H9 (cell line): ENCODE measurements around the gene SWI5. TPM values are rescaled to one million over a fixed set of nuclear protein-coding genes. Genes with fewer than 3 reads are reported as not detected.

Experiments
- DNase-seq: peaks from one replicate; pipeline ENCODE4 v3.0.0-alpha.2; 2017
- H2AFZ ChIP-seq: one replicate; pipeline ENCODE4 v1.6.1; 2013; ENCODE audit warnings: mild to moderate bottlenecking, low read length, control low read depth, moderate library complexity
- H2AK5ac ChIP-seq: 2 replicates; pipeline ENCODE4 v1.6.1; 2013; ENCODE audit warnings: low read length, control low read depth, mixed read lengths; ENCODE audit not compliant: insufficient read length
- H2BK120ac ChIP-seq: one replicate; pipeline ENCODE4 v1.6.1; 2013; ENCODE audit warnings: low read depth, mild to moderate bottlenecking, low read length, control low read depth, inconsistent platforms; ENCODE audit not compliant: poor library complexity, severe bottlenecking
- H2BK12ac ChIP-seq: 2 replicates; pipeline ENCODE4 v1.6.1; 2013; ENCODE audit warnings: low read length, control low read depth, mixed read lengths, low read depth; ENCODE audit not compliant: insufficient read length
- H2BK15ac ChIP-seq: 2 replicates; pipeline ENCODE4 v1.6.1; 2013; ENCODE audit warnings: low read depth, low read length, control low read depth
- H2BK20ac ChIP-seq: one replicate; pipeline ENCODE4 v1.6.1; 2013; ENCODE audit warnings: low read depth, mild to moderate bottlenecking, low read length, control low read depth, inconsistent platforms; ENCODE audit not compliant: poor library complexity, severe bottlenecking
- H2BK5ac ChIP-seq: 2 replicates; pipeline ENCODE4 v1.6.1; 2013; ENCODE audit warnings: low read length, control low read depth, mixed read lengths; ENCODE audit not compliant: insufficient read length
- H3K14ac ChIP-seq: 2 replicates; pipeline ENCODE4 v1.6.1; 2013; ENCODE audit warnings: low read length, control low read depth; ENCODE audit not compliant: insufficient read depth
- H3K18ac ChIP-seq: 2 replicates; pipeline ENCODE4 v1.6.1; 2013; ENCODE audit warnings: low read depth, mild to moderate bottlenecking, mixed read lengths, low read length, control low read depth; ENCODE audit not compliant: insufficient read length
- H3K23ac ChIP-seq: 2 replicates; pipeline ENCODE4 v1.6.1; 2013; ENCODE audit warnings: low read length, control low read depth, mixed read lengths, low read depth; ENCODE audit not compliant: insufficient read length
- H3K23me2 ChIP-seq: 2 replicates; pipeline ENCODE4 v1.6.1; 2013; ENCODE audit warnings: low read depth, mild to moderate bottlenecking, mixed read lengths, low read length, control low read depth; ENCODE audit not compliant: insufficient read length, poor library complexity, severe bottlenecking
- H3K27ac ChIP-seq: 2 replicates; pipeline ENCODE4 v1.5.1; 2013; ENCODE audit warnings: low read length, control low read depth, mixed read lengths, low read depth; ENCODE audit not compliant: insufficient read length
- H3K27me3 ChIP-seq: 2 replicates; pipeline ENCODE4 v1.6.1; 2013; ENCODE audit warnings: low read length, control low read depth, inconsistent platforms; ENCODE audit not compliant: insufficient read depth
- H3K4ac ChIP-seq: 2 replicates; pipeline ENCODE4 v1.6.1; 2013; ENCODE audit warnings: low read depth, mild to moderate bottlenecking, control low read depth, inconsistent platforms, low read length, moderate library complexity
- H3K4me1 ChIP-seq: 2 replicates; pipeline ENCODE4 v1.6.1; 2013; ENCODE audit warnings: low read length, control low read depth, inconsistent platforms; ENCODE audit not compliant: insufficient read depth
- H3K4me2 ChIP-seq: 2 replicates; pipeline ENCODE4 v1.6.1; 2013; ENCODE audit warnings: low read length, control low read depth, mixed read lengths; ENCODE audit not compliant: insufficient read length, insufficient read depth
- H3K56ac ChIP-seq: 2 replicates; pipeline ENCODE4 v1.6.1; 2013; ENCODE audit warnings: low read depth, mild to moderate bottlenecking, mixed read lengths, low read length, control low read depth; ENCODE audit not compliant: insufficient read length
- H3K79me1 ChIP-seq: 2 replicates; pipeline ENCODE4 v1.6.1; 2013; ENCODE audit warnings: low read depth, mild to moderate bottlenecking, moderate library complexity, low read length, control low read depth, inconsistent platforms; ENCODE audit not compliant: insufficient read depth, poor library complexity, severe bottlenecking
- H3K79me2 ChIP-seq: 2 replicates; pipeline ENCODE4 v1.6.1; 2013; ENCODE audit warnings: low read length, control low read depth, inconsistent platforms; ENCODE audit not compliant: insufficient read depth
- H3K9ac ChIP-seq: 2 replicates; pipeline ENCODE4 v1.6.1; 2013; ENCODE audit warnings: low read length, control low read depth, mixed read lengths; ENCODE audit not compliant: insufficient read length; ENCODE audit errors: extremely low read depth
- H3K9me3 ChIP-seq: one replicate; pipeline ENCODE4 v1.6.1; 2013; ENCODE audit warnings: low read depth, low read length, inconsistent platforms; ENCODE audit not compliant: control insufficient read depth
- H3T11ph ChIP-seq: one replicate; pipeline ENCODE4 v1.6.1; 2013; ENCODE audit warnings: mild to moderate bottlenecking, low read length, control low read depth, inconsistent platforms
- H4K20me1 ChIP-seq: one replicate; pipeline ENCODE4 v1.6.1; 2013; ENCODE audit not compliant: control insufficient read depth, insufficient read length, insufficient read depth
- H4K5ac ChIP-seq: 2 replicates; pipeline ENCODE4 v1.6.1; 2013; ENCODE audit warnings: low read depth, mild to moderate bottlenecking, mixed read lengths, low read length, control low read depth; ENCODE audit not compliant: insufficient read length
- H4K8ac ChIP-seq: replicated peaks from 2 replicates; pipeline ENCODE4 v1.6.1; 2013; ENCODE audit warnings: low read length, control low read depth, mixed read lengths, low read depth; ENCODE audit not compliant: insufficient read length
- H4K91ac ChIP-seq: 2 replicates; pipeline ENCODE4 v1.6.1; 2013; ENCODE audit warnings: low read depth, mild to moderate bottlenecking, moderate library complexity, mixed read lengths, low read length, control low read depth; ENCODE audit not compliant: insufficient read length
- H3K27ac Mint-ChIP-seq, 3 experiments: 2 replicates in 2 of 3; 3 replicates in 1 of 3; pipeline ENCODE4 v1.8.0; 2020 to 2021; ENCODE audit warnings: mixed read lengths in 3 of 3, mild to moderate bottlenecking in 1 of 3, moderate library complexity in 1 of 3
- H3K27me3 Mint-ChIP-seq: 2 replicates; pipeline ENCODE4 v1.8.0; 2021; ENCODE audit warnings: low read depth, mild to moderate bottlenecking, moderate library complexity, mixed read lengths
- H3K36me3 Mint-ChIP-seq, 3 experiments: 2 replicates in 2 of 3; 3 replicates in 1 of 3; pipeline ENCODE4 v1.8.0; 2020 to 2021; ENCODE audit warnings: low read depth in 3 of 3, mixed read lengths in 3 of 3; ENCODE audit not compliant: insufficient read depth in 1 of 3
- H3K4me1 Mint-ChIP-seq, 2 experiments: 2 replicates each; pipeline ENCODE4 v1.8.0; 2020; ENCODE audit warnings: mixed read lengths in 2 of 2
- H3K4me3 Mint-ChIP-seq, 2 experiments: 2 replicates in 1 of 2; 3 replicates in 1 of 2; pipeline ENCODE4 v1.8.0; 2020 to 2021; ENCODE audit warnings: mild to moderate bottlenecking in 2 of 2, mixed read lengths in 2 of 2, moderate library complexity in 1 of 2
- H3K9me3 Mint-ChIP-seq, 2 experiments: 2 replicates in 1 of 2; 3 replicates in 1 of 2; pipeline ENCODE4 v1.8.0; 2020; ENCODE audit warnings: mild to moderate bottlenecking in 2 of 2, mixed read lengths in 2 of 2, moderate library complexity in 1 of 2
- CTCF ChIP-seq: fragments of 200-600 bp; sonication (generic); conservative IDR thresholded peaks from 3 replicates; pipeline ENCODE4 v1.8.0; 2021; ENCODE audit warnings: antibody characterized with exemption, mild to moderate bottlenecking
- WGBS: extraction: QIAGEN DNeasy Blood & Tissue Kit; methylation state at CpG from one replicate; pipeline ENCODE4 v1.1.7; 2013; ENCODE audit warnings: missing lambda C conversion rate, low lambda C conversion rate, mixed read lengths; ENCODE audit not compliant: insufficient read length; ENCODE audit errors: extremely low coverage; 5-methylcytosine and 5-hydroxymethylcytosine counted together
- total RNA-seq: library from RNA; stranded (reverse); gene quantifications from 2 replicates; pipeline ENCODE4 v1.2.1, GENCODE V29; 2021

The SWI5 gene
- total RNA-seq, 1 experiment from 2014 or later = 25.6 TPM

GRCh38 chr9:128314697-128315096 is 38.6 kb downstream of the SWI5 start:
- Mint-ChIP-seq H3K27me3 (no peaks in the 10 kb centered on the region), H3K4me3 (no peak overlapping the region), H3K4me1 (no peaks in the 10 kb centered on the region), H3K36me3 (peaks cover 24 to 63% (median 47%) of the 10 kb centered on the region in 3 experiments), H3K9me3 (no peaks in the 10 kb centered on the region), H3K27ac (no peak overlapping the region)
- WGBS = no CpG with 5 or more reads among the region's 4 CpGs
- Histone ChIP-seq H4K91ac (no peak overlapping the region), H2AFZ (no peak overlapping the region), H3K79me2 (no peaks in the 10 kb centered on the region), H3K23me2 (no peaks in the 10 kb centered on the region), H3K27me3 (no peaks in the 10 kb centered on the region), H2BK120ac (no peak overlapping the region), H3K9ac (no peak overlapping the region), H3K14ac (no peak overlapping the region), H3K56ac (no peak overlapping the region), H3K4ac (no peak overlapping the region), H4K20me1 (no peaks in the 10 kb centered on the region), H4K5ac (no peak overlapping the region), H3K4me1 (no peaks in the 10 kb centered on the region), H3K27ac (no peak overlapping the region), H2AK5ac (no peak overlapping the region), H3K23ac (no peak overlapping the region), H2BK12ac (no peak overlapping the region), H3K18ac (no peak overlapping the region), H3T11ph (no peak overlapping the region), H4K8ac (no peak overlapping the region), H2BK5ac (no peak overlapping the region), H2BK15ac (no peak overlapping the region), H3K9me3 (no peaks in the 10 kb centered on the region), H3K4me2 (no peak overlapping the region), H3K79me1 (no peaks in the 10 kb centered on the region), H2BK20ac (no peak overlapping the region)
- TF ChIP-seq CTCF = no peak
- no peak for DNase-seq
